A549 (cell line): ENCODE results near the gene CBX4. TPM values are rescaled to one million over a fixed set of nuclear protein-coding genes. Genes with fewer than 3 reads are reported as not detected.

ENCODE experiments used
- ATAC-seq, 2 experiments: fragments of 200-7000 bp in 1 of 2; fragments of >200 bp in 1 of 2; cut with Nextera tagmentation in 1 of 2; cut with Tn5 transposase in 1 of 2; 3 replicates each; pipeline versions ENCODE4 v1.8.0 to v1.9.1; 2018 to 2020; ENCODE audit warnings: mild to moderate bottlenecking in 1 of 2, moderate library complexity in 1 of 2
- CTCF ChIA-PET: fragments of 300-600 bp; sonication (Branson Sonifier 250); formaldehyde crosslinking; extraction: SDS; loops from one replicate; lab custom pipeline; 2021; ENCODE audit warnings: antibody characterized with exemption, inconsistent platforms; lab: Yijun Ruan, JAX
- POLR2A ChIA-PET: fragments of 350-600 bp; formaldehyde crosslinking; extraction: SDS; loops from one replicate; lab custom pipeline; 2021; ENCODE audit warnings: antibody characterized with exemption, inconsistent platforms; lab: Yijun Ruan, JAX
- DNase-seq, 2 experiments: peaks; one replicate each; pipeline versions ENCODE4 v3.0.0 to v3.0.0-alpha.2; 2011 to 2016; ENCODE audit warnings: low read depth in 1 of 2, low spot score in 1 of 2
- FAIRE-seq: peaks from 2 replicates; lab custom pipeline; 2011; peaks lifted over from hg19 to GRCh38; lab: Jason Lieb, UNC
- H3K27ac ChIP-seq, 2 experiments: fragments of >200 bp; sonication (Bioruptor Twin); formaldehyde crosslinking; 3 replicates each; pipeline ENCODE4 v1.5.1; 2016 to 2017
- H3K4me1 ChIP-seq: fragments of >200 bp; sonication (Bioruptor Twin); formaldehyde crosslinking; 3 replicates; pipeline ENCODE4 v1.6.1; 2016
- H3K4me2 ChIP-seq: fragments of >200 bp; sonication (Bioruptor Twin); formaldehyde crosslinking; 3 replicates; pipeline ENCODE4 v1.6.1; 2016
- H3K4me3 ChIP-seq: fragments of >200 bp; sonication (Bioruptor Twin); formaldehyde crosslinking; 3 replicates; pipeline ENCODE4 v1.5.1; 2016
- H3K9me3 ChIP-seq: fragments of >200 bp; sonication (Bioruptor Twin); formaldehyde crosslinking; 3 replicates; pipeline ENCODE4 v1.6.1; 2016
- BCL3 ChIP-seq: fragments of >200 bp; sonication (Bioruptor Twin); formaldehyde crosslinking; IDR thresholded peaks from 3 replicates; pipeline ENCODE4 v1.6.1; 2016
- CHD4 ChIP-seq: fragments of 200-600 bp; sonication (generic); IDR thresholded peaks from 2 replicates; pipeline ENCODE4 v1.6.1; 2016; ENCODE audit warnings: antibody characterized with exemption, mild to moderate bottlenecking, borderline replicate concordance
- ELK1 ChIP-seq: fragments of 150-350 bp; IDR thresholded peaks from 2 replicates; pipeline ENCODE4 v1.6.1; 2014; ENCODE audit warnings: low read depth, mild to moderate bottlenecking, low read length
- ESRRA ChIP-seq: fragments of 150-350 bp; IDR thresholded peaks from 2 replicates; pipeline ENCODE4 v1.6.1; 2014; ENCODE audit warnings: mild to moderate bottlenecking, low read length, borderline replicate concordance
- HDAC2 ChIP-seq: fragments of 200-600 bp; sonication (generic); IDR thresholded peaks from 2 replicates; pipeline ENCODE4 v1.6.1; 2016
- HEYL ChIP-seq: fragments of 250-450 bp; sonication (Bioruptor Pico); IDR thresholded peaks from 2 replicates; pipeline ENCODE4 v1.8.0; 2021; ENCODE audit warnings: mild to moderate bottlenecking, moderate library complexity
- HOXB5 ChIP-seq: fragments of 250-450 bp; sonication (Bioruptor Pico); IDR thresholded peaks from 2 replicates; pipeline ENCODE4 v1.5.0; 2020; ENCODE audit warnings: mild to moderate bottlenecking, moderate library complexity
- JUN ChIP-seq, 2 experiments: fragments of >200 bp; sonication (Bioruptor Twin); formaldehyde crosslinking; IDR thresholded peaks; 2 replicates in 1 of 2; 3 replicates in 1 of 2; pipeline ENCODE4 v1.6.1; 2016 to 2017
- KDM1A ChIP-seq: fragments of 200-600 bp; sonication (generic); IDR thresholded peaks from 2 replicates; pipeline ENCODE4 v1.6.1; 2016; ENCODE audit warnings: low read depth, mild to moderate bottlenecking
- NPAS2 ChIP-seq: fragments of 250-450 bp; sonication (Bioruptor Pico); IDR thresholded peaks from 2 replicates; pipeline ENCODE4 v1.8.0; 2022; ENCODE audit warnings: mild to moderate bottlenecking, moderate library complexity, borderline replicate concordance
- NR3C1 ChIP-seq: fragments of >200 bp; sonication (Bioruptor Twin); formaldehyde crosslinking; IDR thresholded peaks from 3 replicates; pipeline ENCODE4 v1.6.1; 2017
- POLR2AphosphoS2 ChIP-seq: conservative IDR thresholded peaks from 2 replicates; pipeline ENCODE4 v1.6.1; 2012; ENCODE audit warnings: low read length, improper control_type of control experiment, inconsistent platforms
- RAD21 ChIP-seq, 2 experiments: fragments of >200 bp in 1 of 2; sonication (Bioruptor Twin) in 1 of 2; formaldehyde crosslinking in 1 of 2; IDR thresholded peaks in 1 of 2; conservative IDR thresholded peaks in 1 of 2; 2 replicates in 1 of 2; 3 replicates in 1 of 2; pipeline ENCODE4 v1.6.1; 2012 to 2018; ENCODE audit warnings: inconsistent platforms in 1 of 2
- RARB ChIP-seq: fragments of 250-450 bp; sonication (Bioruptor Pico); IDR thresholded peaks from 2 replicates; pipeline ENCODE4 v1.8.0; 2021; ENCODE audit warnings: mild to moderate bottlenecking, moderate library complexity
- RCOR1 ChIP-seq: fragments of 150-350 bp; IDR thresholded peaks from 2 replicates; pipeline ENCODE4 v1.6.1; 2014; ENCODE audit warnings: antibody characterized with exemption, low read length, low read depth
- RFX5 ChIP-seq: fragments of 450-650 bp; IDR thresholded peaks from 2 replicates; pipeline ENCODE4 v1.7.1; 2014; ENCODE audit warnings: antibody characterized with exemption, mild to moderate bottlenecking, moderate library complexity
- RNF2 ChIP-seq: fragments of 200-600 bp; sonication (generic); IDR thresholded peaks from 2 replicates; pipeline ENCODE4 v1.6.1; 2016; ENCODE audit warnings: low read depth, mild to moderate bottlenecking, antibody characterized with exemption, moderate library complexity, borderline replicate concordance
- SMC3 ChIP-seq: fragments of >200 bp; sonication (Bioruptor Twin); formaldehyde crosslinking; IDR thresholded peaks from 3 replicates; pipeline ENCODE4 v1.6.1; 2018; ENCODE audit warnings: inconsistent platforms
- TFCP2L1 ChIP-seq: fragments of 250-450 bp; sonication (Bioruptor Pico); IDR thresholded peaks from 2 replicates; pipeline ENCODE4 v1.5.0; 2021; ENCODE audit warnings: mild to moderate bottlenecking
- TP53 ChIP-seq: fragments of 250-450 bp; sonication (Bioruptor Pico); IDR thresholded peaks from 2 replicates; pipeline ENCODE4 v1.5.0; 2021; ENCODE audit warnings: mild to moderate bottlenecking, moderate library complexity
- ZNF302 ChIP-seq: fragments of 250-450 bp; sonication (Bioruptor Pico); IDR thresholded peaks from 2 replicates; pipeline ENCODE4 v1.9.0; 2021; ENCODE audit warnings: inconsistent platforms, mild to moderate bottlenecking, moderate library complexity
- WGBS: methylation state at CpG from one replicate; pipeline ENCODE4 v1.1.6; 2017; ENCODE audit errors: missing lambda C conversion rate; 5-methylcytosine and 5-hydroxymethylcytosine counted together
- polyA plus RNA-seq, 4 experiments: library from polyadenylated mRNA; depleted of rRNA in 3 of 4; stranded (reverse); fragments of >200 nt; fragmentation: RNase III in 1 of 4; extraction: RNeasy Plus Mini Kit Qiagen cat#74134 plus additional on column Dnase treatment in 1 of 4; gene quantifications; 2 replicates in 3 of 4; 3 replicates in 1 of 4; pipeline ENCODE4 v1.2.3, GENCODE V29; 2011 to 2017
- TF ChIP-seq, protein P1 (sequence below): fragments of >200 bp; sonication (Bioruptor Twin); formaldehyde crosslinking; IDR thresholded peaks from 3 replicates; pipeline ENCODE4 v1.5.1; 2016
- TF ChIP-seq, protein P2 (sequence below): IDR thresholded peaks from 2 replicates; pipeline ENCODE4 v1.6.1; 2012; ENCODE audit warnings: low read depth, borderline replicate concordance

Gene CBX4
- polyA plus RNA-seq, 2 of the 4 experiments (the other 2 are of a cell fraction) = 31.0 to 34.1 TPM

- FAIRE-seq (no peak), DNase-seq (peak in 1 of 2 experiments; percentile 61), ATAC-seq (no peak)
- peaks cover 72% of the 10 kb centered on the region for H3K4me1 ChIP-seq
- TF ChIP-seq BCL3 (no peak), TFCP2L1 (CRISPR knock-in tag) (no peak), RCOR1 (no peak), NPAS2 (CRISPR knock-in tag) (no peak), SMC3 (peak; percentile 77), RAD21 (conservative IDR thresholded peaks at IDR 0.05 in 1 of 2, IDR thresholded peaks at IDR 0.05 in 1 of 2) (peak; percentile 50 to 58), TP53 (CRISPR knock-in tag) (no peak), NR3C1 (no peak), ZNF302 (no peak), HEYL (CRISPR knock-in tag) (no peak), KDM1A (no peak), RFX5 (no peak), RARB (CRISPR knock-in tag) (no peak), ESRRA (no peak), HOXB5 (CRISPR knock-in tag) (peak; percentile 12; the same call in 1 of the 2 replicates), CHD4 (no peak), JUN (IDR thresholded peaks at IDR 0.05) (peak in 1 of 2 experiments; percentile 2; a peak in 1 of 5 replicates), ELK1 (no peak), POLR2AphosphoS2 (no peak; the same call in 1 of the 2 replicates), RNF2 (no peak), HDAC2 (peak; percentile 64; the same call in 1 of the 2 replicates)
- TF ChIP-seq, protein P1, sequence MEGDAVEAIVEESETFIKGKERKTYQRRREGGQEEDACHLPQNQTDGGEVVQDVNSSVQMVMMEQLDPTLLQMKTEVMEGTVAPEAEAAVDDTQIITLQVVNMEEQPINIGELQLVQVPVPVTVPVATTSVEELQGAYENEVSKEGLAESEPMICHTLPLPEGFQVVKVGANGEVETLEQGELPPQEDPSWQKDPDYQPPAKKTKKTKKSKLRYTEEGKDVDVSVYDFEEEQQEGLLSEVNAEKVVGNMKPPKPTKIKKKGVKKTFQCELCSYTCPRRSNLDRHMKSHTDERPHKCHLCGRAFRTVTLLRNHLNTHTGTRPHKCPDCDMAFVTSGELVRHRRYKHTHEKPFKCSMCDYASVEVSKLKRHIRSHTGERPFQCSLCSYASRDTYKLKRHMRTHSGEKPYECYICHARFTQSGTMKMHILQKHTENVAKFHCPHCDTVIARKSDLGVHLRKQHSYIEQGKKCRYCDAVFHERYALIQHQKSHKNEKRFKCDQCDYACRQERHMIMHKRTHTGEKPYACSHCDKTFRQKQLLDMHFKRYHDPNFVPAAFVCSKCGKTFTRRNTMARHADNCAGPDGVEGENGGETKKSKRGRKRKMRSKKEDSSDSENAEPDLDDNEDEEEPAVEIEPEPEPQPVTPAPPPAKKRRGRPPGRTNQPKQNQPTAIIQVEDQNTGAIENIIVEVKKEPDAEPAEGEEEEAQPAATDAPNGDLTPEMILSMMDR = peak; percentile 73
- TF ChIP-seq, protein P2, sequence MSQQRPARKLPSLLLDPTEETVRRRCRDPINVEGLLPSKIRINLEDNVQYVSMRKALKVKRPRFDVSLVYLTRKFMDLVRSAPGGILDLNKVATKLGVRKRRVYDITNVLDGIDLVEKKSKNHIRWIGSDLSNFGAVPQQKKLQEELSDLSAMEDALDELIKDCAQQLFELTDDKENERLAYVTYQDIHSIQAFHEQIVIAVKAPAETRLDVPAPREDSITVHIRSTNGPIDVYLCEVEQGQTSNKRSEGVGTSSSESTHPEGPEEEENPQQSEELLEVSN = no peak
- TF ChIP-seq, all 56 proteins: peak for 6
- H3K27ac ChIP-seq = peak overlapping the region in 1 of 2 experiments; percentile 95; a peak in 3 of 6 replicates
- no peak overlapping the region for H3K4me3 ChIP-seq
- POLR2A ChIA-PET = interaction anchor here (0.6 to 3.4 kb wide), 3 partner anchors 23 to 90 kb away, joined by 4 to 60 read pairs (median 5); partner anchors contain the start of gene CBX8
- WGBS = 88% methylated on average over 61 of the region's 61 CpGs
- H3K4me2 ChIP-seq = no peak overlapping the region; the same call in 2 of the 3 replicates
- CTCF ChIA-PET = interaction anchor here (0.6 to 35.2 kb wide), 24 partner anchors 10 to 240 kb away, joined by 3 to 1281 read pairs (median 6); partner anchors contain the start of genes CBX2 and CBX8
- H3K9me3 ChIP-seq = no peaks in the 10 kb centered on the region
These were observed 4.4 kb downstream of the CBX4 start for GRCh38 chr17:79834565-79835469.
